Endothelial cell of umbilical vein (primary cell): ENCODE results near the gene JUND. TPM values are rescaled to one million over a fixed set of nuclear protein-coding genes. Genes with fewer than 3 reads are reported as not detected.

Experiments used
- BruUV-seq: library from RNA; stranded (reverse); fragments of 400-500 nt; replicated peaks from 2 replicates; lab custom pipeline; 2021; lab: Mats Ljungman, UMichigan
- CTCF ChIA-PET: fragments of 300-600, 350-600 bp; sonication (Branson Sonifier 250); formaldehyde crosslinking; loops from one replicate; lab custom pipeline; 2021; ENCODE audit warnings: antibody characterized with exemption, inconsistent platforms; lab: Charles Lee
- POLR2A ChIA-PET: fragments of 300-600, 350-600 bp; sonication (Branson Sonifier 250); formaldehyde crosslinking; loops from one replicate; lab custom pipeline; 2021; ENCODE audit warnings: antibody characterized with exemption, inconsistent platforms; lab: Charles Lee
- DNase-seq: peaks from one replicate; pipeline ENCODE4 v3.0.0-alpha.2; 2011; ENCODE audit warnings: low read depth, low spot score
- FAIRE-seq: peaks from 2 replicates; lab custom pipeline; 2011; peaks lifted over from hg19 to GRCh38; lab: Jason Lieb, UNC
- H2AFZ ChIP-seq: 2 replicates; pipeline ENCODE4 v1.6.0; 2012; ENCODE audit warnings: low read depth, low read length, control low read depth, inconsistent platforms
- H3K27ac ChIP-seq: 2 replicates; pipeline ENCODE4 v1.5.1; 2011; ENCODE audit warnings: low read depth, mild to moderate bottlenecking, control low read depth, low read length, moderate library complexity; ENCODE audit not compliant: insufficient read depth
- H3K27me3 ChIP-seq, 2 experiments: 2 replicates each; pipeline versions ENCODE4 v1.6.0 to v1.6.1; 2011; ENCODE audit warnings: low read length in 2 of 2, mixed read lengths in 1 of 2; ENCODE audit not compliant: control insufficient read depth in 2 of 2, insufficient read depth in 2 of 2
- H3K36me3 ChIP-seq, 2 experiments: 2 replicates in 1 of 2; 3 replicates in 1 of 2; pipeline ENCODE4 v1.5.1; 2011; ENCODE audit warnings: low read length in 2 of 2, mild to moderate bottlenecking in 1 of 2, moderate library complexity in 1 of 2; ENCODE audit not compliant: control insufficient read depth in 2 of 2, insufficient read depth in 2 of 2; ENCODE audit errors: extremely low read depth in 1 of 2
- H3K4me1 ChIP-seq: 3 replicates; pipeline ENCODE4 v1.5.1; 2011; ENCODE audit warnings: mild to moderate bottlenecking, low read length; ENCODE audit not compliant: control insufficient read depth, insufficient read depth; ENCODE audit errors: extremely low read depth
- H3K4me2 ChIP-seq: 2 replicates; pipeline ENCODE4 v1.6.1; 2011; ENCODE audit warnings: low read length, control low read depth, mixed read lengths; ENCODE audit not compliant: insufficient read depth
- H3K4me3 ChIP-seq, 3 experiments: fragments of 200-600 bp in 1 of 3; sonication (generic), shearing (Covaris generic) in 1 of 3; replicated peaks in 1 of 3; 2 replicates each; pipeline ENCODE4 v1.5.1; 2011 to 2016; ENCODE audit warnings: control low read depth in 3 of 3, low read length in 3 of 3, mild to moderate bottlenecking in 2 of 3, inconsistent platforms in 1 of 3, low read depth in 1 of 3, moderate library complexity in 1 of 3; ENCODE audit not compliant: insufficient read depth in 1 of 3
- H3K79me2 ChIP-seq: 2 replicates; pipeline ENCODE4 v1.6.0; 2012; ENCODE audit warnings: low read length, inconsistent platforms; ENCODE audit not compliant: control insufficient read depth, insufficient read depth
- H3K9ac ChIP-seq: replicated peaks from 2 replicates; pipeline ENCODE3; 2011; ENCODE audit warnings: low read length, control low read depth; ENCODE audit not compliant: insufficient read depth; ENCODE audit errors: extremely low read depth
- H3K9me1 ChIP-seq: replicated peaks from 3 replicates; pipeline ENCODE4 v1.6.0; 2011; ENCODE audit warnings: mild to moderate bottlenecking, low read length; ENCODE audit not compliant: control insufficient read depth, insufficient read depth; ENCODE audit errors: extremely low read depth
- H3K9me3 ChIP-seq: replicated peaks from 2 replicates; pipeline ENCODE4 v1.5.1; 2012; ENCODE audit warnings: low read length, inconsistent platforms; ENCODE audit not compliant: control insufficient read depth, insufficient read depth
- H4K20me1 ChIP-seq: replicated peaks from 2 replicates; pipeline ENCODE3; 2011; ENCODE audit warnings: mild to moderate bottlenecking, low read length; ENCODE audit not compliant: control insufficient read depth, insufficient read depth; ENCODE audit errors: extremely low read depth
- CTCF ChIP-seq, 2 donors: IDR thresholded peaks; 1 replicate in 1 of 2; 2 replicates in 1 of 2; pipeline ENCODE4 v1.5.1; 2011; ENCODE audit warnings: low read length in 2 of 2, mild to moderate bottlenecking in 2 of 2, moderate library complexity in 2 of 2, control low read depth in 1 of 2, inconsistent platforms in 1 of 2, low read depth in 1 of 2; ENCODE audit not compliant: insufficient read depth in 1 of 2; ENCODE audit errors: extremely low read depth in 1 of 2
- FOS ChIP-seq: IDR thresholded peaks from 2 replicates; pipeline ENCODE4 v1.6.1; 2011; ENCODE audit warnings: mild to moderate bottlenecking, low read length, moderate library complexity, borderline replicate concordance; ENCODE audit not compliant: insufficient read depth
- GATA2 ChIP-seq: IDR thresholded peaks from 2 replicates; pipeline ENCODE4 v1.7.0; 2011; ENCODE audit warnings: low read depth, mild to moderate bottlenecking, moderate library complexity, mixed read lengths, low read length; ENCODE audit not compliant: insufficient read length, insufficient read depth
- JUN ChIP-seq: IDR thresholded peaks from 2 replicates; pipeline ENCODE4 v1.6.1; 2011; ENCODE audit warnings: borderline replicate concordance, low read depth; ENCODE audit not compliant: insufficient read length, insufficient read depth
- MAX ChIP-seq: IDR thresholded peaks from 2 replicates; pipeline ENCODE4 v1.6.1; 2011; ENCODE audit not compliant: insufficient read depth, insufficient read length
- MYC ChIP-seq: IDR thresholded peaks from one replicate; pipeline ENCODE4 v1.6.1; 2011; ENCODE audit warnings: mild to moderate bottlenecking, low read depth, low read length
- POLR2A ChIP-seq: IDR thresholded peaks from 2 replicates; pipeline ENCODE4 v1.6.1; 2012; ENCODE audit warnings: low read depth, mild to moderate bottlenecking, control low read depth, low read length
- POLR2AphosphoS5 ChIP-seq: IDR thresholded peaks from 2 replicates; pipeline ENCODE4 v1.6.1; 2012; ENCODE audit warnings: low read depth, mild to moderate bottlenecking, control low read depth, low read length, moderate library complexity; ENCODE audit not compliant: insufficient read depth
- dilution Hi-C: fragments of 300-500 bp; cut with MboI; formaldehyde crosslinking; loops from one replicate; pipeline ENCODE4 v1.15.0; 2019; ENCODE audit warnings: low sequenced_read_pairs; ENCODE audit not compliant: extremely low pct_ligation_motif_present
- intact Hi-C: fragments of 100-400 bp; cut with micrococcal nuclease; formaldehyde crosslinking; loops from one replicate; pipeline ENCODE4 v1.10.0; 2022
- polyA plus RNA-seq, 4 experiments: library from polyadenylated mRNA; depleted of rRNA in 3 of 4; stranded (reverse) in 3 of 4; unstranded in 1 of 4; fragments of >200 nt; gene quantifications; 2 replicates each; pipeline versions ENCODE4 v1.2.1 to v1.2.3, GENCODE V29; 2011 to 2012; ENCODE audit warnings: missing spikeins in 1 of 4
- total RNA-seq: library from RNA; stranded (reverse); gene quantifications from 2 replicates; pipeline ENCODE4 v1.2.3, GENCODE V29; 2021

Gene JUND
- total and polyA plus RNA-seq, 2 donors (not counting 3 experiments of a cell fraction or from before 2014, with no cell fraction given) = 91.4 to 130 TPM

GRCh38 chr19:18259893-18260292 lies 21.5 kb downstream of the JUND start:
- Histone ChIP-seq H3K79me2 (no peaks in the 10 kb centered on the region), H3K9me3 (no peaks in the 10 kb centered on the region), H3K9me1 (no peaks in the 10 kb centered on the region), H3K9ac (no peak overlapping the region), H3K4me1 (no peaks in the 10 kb centered on the region), H3K27ac (no peak overlapping the region), H3K4me2 (no peak overlapping the region), H3K36me3 (no peaks in the 10 kb centered on the region), H3K27me3 (peaks cover 0 to 1% of the 10 kb centered on the region in 2 experiments), H2AFZ (no peak overlapping the region), H4K20me1 (no peaks in the 10 kb centered on the region), H3K4me3 (no peak overlapping the region)
- no TSS peak for BruUV-seq
- DNase-seq (no peak), FAIRE-seq (no peak)
- ChIA-PET POLR2A (no interaction called here), CTCF (interaction anchor here (0.6 to 2.5 kb wide), 2 partner anchors 8 to 18 kb away, joined by 4 to 14 read pairs; no protein-coding TSS in a partner anchor)
- TF ChIP-seq MYC (no peak), POLR2AphosphoS5 (no peak), POLR2A (no peak)
- dilution Hi-C loops (no loop called here), intact Hi-C loops (no loop called here)

GRCh38 chr19:18257503-18258470 lies 23.6 kb downstream of the JUND start:
- Histone ChIP-seq H3K79me2 (no peaks in the 10 kb centered on the region), H3K9ac (no peak overlapping the region), H3K4me1 (no peaks in the 10 kb centered on the region), H3K27me3 (peaks cover 0 to 8% of the 10 kb centered on the region in 2 experiments), H3K27ac (no peak overlapping the region), H3K9me1 (no peaks in the 10 kb centered on the region), H3K36me3 (no peaks in the 10 kb centered on the region), H4K20me1 (no peaks in the 10 kb centered on the region), H3K4me3 (no peak overlapping the region), H3K4me2 (no peak overlapping the region), H2AFZ (no peak overlapping the region), H3K9me3 (no peaks in the 10 kb centered on the region)
- TF ChIP-seq JUN (no peak), CTCF (IDR thresholded peaks at IDR 0.05; ENCODE audit: extremely low read depth in 1 of 2, insufficient read depth in 1 of 2, low read depth in 1 of 2, low read length in 2 of 2) (no peak), FOS (no peak), POLR2A (no peak), GATA2 (no peak), MYC (no peak), MAX (no peak)
- CTCF ChIA-PET = interaction anchor here (1.2 to 11.3 kb wide), 4 partner anchors 22 to 145 kb away, joined by 3 to 296 read pairs (median 6); no protein-coding TSS in a partner anchor
- dilution Hi-C loops (no loop called here), intact Hi-C loops (no loop called here)
- DNase-seq = no peak
- no TSS peak for BruUV-seq
- FAIRE-seq = no peak
- POLR2A ChIA-PET = no interaction called here
